GM12874 (cell line): ENCODE data around the gene DNAH17.
A peak's percentile ranks its signal among the peaks of the same experiment; 100 is the strongest.

Source experiments
- TF ChIP-seq, protein P1 (sequence below): IDR thresholded peaks from 2 replicates; pipeline ENCODE4 v1.5.1; 2011; ENCODE audit warnings: low read depth, mild to moderate bottlenecking, control low read depth, low read length, moderate library complexity; ENCODE audit not compliant: insufficient read depth

The DNAH17 gene

GRCh38 chr17:78559749-78560368 lies 17.3 kb downstream of the DNAH17 start:
- TF ChIP-seq, protein P1, sequence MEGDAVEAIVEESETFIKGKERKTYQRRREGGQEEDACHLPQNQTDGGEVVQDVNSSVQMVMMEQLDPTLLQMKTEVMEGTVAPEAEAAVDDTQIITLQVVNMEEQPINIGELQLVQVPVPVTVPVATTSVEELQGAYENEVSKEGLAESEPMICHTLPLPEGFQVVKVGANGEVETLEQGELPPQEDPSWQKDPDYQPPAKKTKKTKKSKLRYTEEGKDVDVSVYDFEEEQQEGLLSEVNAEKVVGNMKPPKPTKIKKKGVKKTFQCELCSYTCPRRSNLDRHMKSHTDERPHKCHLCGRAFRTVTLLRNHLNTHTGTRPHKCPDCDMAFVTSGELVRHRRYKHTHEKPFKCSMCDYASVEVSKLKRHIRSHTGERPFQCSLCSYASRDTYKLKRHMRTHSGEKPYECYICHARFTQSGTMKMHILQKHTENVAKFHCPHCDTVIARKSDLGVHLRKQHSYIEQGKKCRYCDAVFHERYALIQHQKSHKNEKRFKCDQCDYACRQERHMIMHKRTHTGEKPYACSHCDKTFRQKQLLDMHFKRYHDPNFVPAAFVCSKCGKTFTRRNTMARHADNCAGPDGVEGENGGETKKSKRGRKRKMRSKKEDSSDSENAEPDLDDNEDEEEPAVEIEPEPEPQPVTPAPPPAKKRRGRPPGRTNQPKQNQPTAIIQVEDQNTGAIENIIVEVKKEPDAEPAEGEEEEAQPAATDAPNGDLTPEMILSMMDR: 0 out of 2 replicates have a peak, but pooled peaks have one; percentile 16

GRCh38 chr17:78558989-78559388 lies 18.2 kb downstream of the DNAH17 start:
- TF ChIP-seq, protein P1: no peak

GRCh38 chr17:78558181-78558850 lies 18.9 kb downstream of the DNAH17 start:
- TF ChIP-seq, protein P1: no peak

DNA sequence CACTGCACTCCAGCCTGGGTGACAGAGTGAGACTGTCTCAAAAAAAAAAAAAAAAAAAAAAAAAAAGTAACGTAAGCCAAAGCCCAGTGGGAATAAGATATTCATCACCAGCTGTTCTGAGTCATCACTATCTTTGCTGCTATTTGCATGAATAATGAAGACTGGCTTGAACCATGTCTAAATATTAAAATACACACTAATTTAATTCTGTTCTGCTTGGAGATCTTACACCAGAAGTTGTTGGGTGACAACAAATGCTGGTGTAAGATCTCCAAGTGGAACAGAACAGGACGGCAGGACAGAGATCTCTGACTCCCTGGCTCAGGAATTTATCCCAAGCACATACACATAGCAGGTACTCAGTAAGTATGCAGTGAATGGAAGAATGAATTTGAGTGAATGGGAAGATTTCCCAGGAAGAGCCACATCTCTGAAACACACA lies 19.6 kb downstream of the DNAH17 start:
- TF ChIP-seq, protein P1: no peak

DNA sequence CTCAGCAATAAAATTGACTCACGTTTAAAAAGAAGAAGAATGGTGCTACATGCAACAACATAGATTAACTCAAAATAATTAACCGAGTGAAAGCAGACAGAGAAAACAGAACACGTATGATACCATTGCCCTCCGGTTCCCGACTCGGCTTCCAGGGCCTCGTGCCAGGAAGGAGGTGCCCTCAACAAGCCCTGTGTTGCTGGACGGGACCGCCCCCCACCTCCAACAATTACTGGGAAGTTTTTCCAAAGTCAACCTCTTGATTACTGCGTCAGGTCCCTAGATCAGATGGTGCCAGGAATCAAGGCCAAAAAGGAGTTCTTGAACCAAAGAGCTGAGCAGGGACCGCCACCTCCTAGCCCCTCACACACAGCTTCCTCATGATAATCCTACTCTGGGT lies 20.4 kb downstream of the DNAH17 start:
- TF ChIP-seq, protein P1: no peak

- TF ChIP-seq, protein P1: no peak
Observed at GRCh38 chr17:78555746-78556401, 21.3 kb downstream of the DNAH17 start.

DNA sequence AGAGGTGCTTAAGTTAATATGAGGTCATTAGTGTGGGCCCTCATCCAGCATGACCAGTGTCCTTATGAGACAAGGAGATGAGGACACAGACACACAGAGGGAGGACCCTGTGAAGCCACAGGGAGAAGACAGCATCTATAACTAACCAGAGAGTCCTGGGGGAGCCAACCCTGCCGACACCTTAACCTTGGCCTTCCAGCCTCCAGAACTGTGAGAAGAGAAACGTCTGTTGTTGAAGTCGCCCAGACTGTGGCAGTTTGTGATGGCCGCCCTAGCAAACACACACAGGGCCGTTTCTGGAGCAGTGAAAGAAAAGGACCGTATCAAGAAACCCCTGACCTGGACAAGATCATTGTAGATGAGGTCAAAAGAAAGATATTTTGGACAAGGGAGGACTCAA lies 26.7 kb downstream of the DNAH17 start:
- TF ChIP-seq, protein P1: no peak
